Spinal cord (tissue), 10 donors: ENCODE data around the gene TNIP2. TPM values are rescaled to one million over a fixed set of nuclear protein-coding genes. Genes with fewer than 3 reads are reported as not detected.

Experiments used
- DNase-seq, 6 donors: peaks; one replicate each; pipeline versions ENCODE4 v3.0.0 to v3.0.0-alpha.2; 2013 to 2015; ENCODE audit warnings: low spot score in 6 of 6, low read depth in 4 of 6
- H3K27ac ChIP-seq: one replicate; pipeline ENCODE4 v1.5.1; 2013; ENCODE audit warnings: low read depth, low read length, control low read depth
- H3K27me3 ChIP-seq: one replicate; pipeline ENCODE4 v1.6.1; 2013; ENCODE audit warnings: low read length; ENCODE audit not compliant: control insufficient read depth, insufficient read depth
- H3K36me3 ChIP-seq: one replicate; pipeline ENCODE4 v1.6.1; 2013; ENCODE audit warnings: low read length; ENCODE audit not compliant: control insufficient read depth, insufficient read depth
- H3K4me1 ChIP-seq: one replicate; pipeline ENCODE4 v1.6.1; 2013; ENCODE audit warnings: low read length; ENCODE audit not compliant: control insufficient read depth, insufficient read depth
- H3K4me3 ChIP-seq: one replicate; pipeline ENCODE4 v1.5.1; 2013; ENCODE audit warnings: low read depth, low read length, control low read depth
- H3K9me3 ChIP-seq: one replicate; pipeline ENCODE4 v1.6.1; 2013; ENCODE audit warnings: low read length; ENCODE audit not compliant: control insufficient read depth, insufficient read depth
- WGBS: methylation state at CpG from one replicate; pipeline ENCODE4 v1.1.5; 2013; ENCODE audit warnings: missing lambda C conversion rate; ENCODE audit not compliant: insufficient coverage; 5-methylcytosine and 5-hydroxymethylcytosine counted together
- polyA plus RNA-seq, 2 donors: library from polyadenylated mRNA; unstranded; fragments of 120-200 nt; gene quantifications; one replicate each; pipeline ENCODE4 v1.2.1, GENCODE V29; 2013; ENCODE audit not compliant: insufficient read length in 2 of 2
- total RNA-seq, 2 donors: library from RNA; depleted of rRNA in 1 of 2; stranded (reverse); fragments of 120-200 nt in 1 of 2; fragments of >200 nt in 1 of 2; gene quantifications; one replicate each; pipeline versions ENCODE4 v1.2.3 to v1.2.4, GENCODE V29; 2013 to 2014
- donor health status: healthy.

TNIP2 gene
- total and polyA plus RNA-seq, 4 donors = 6.6 to 18.6 (median 17.2) TPM

GRCh38 chr4:2799224-2799911 lies 43.2 kb upstream of the TNIP2 start:
- peaks cover 24% of the 10 kb centered on the region for H3K36me3 ChIP-seq
- H3K27ac ChIP-seq = peak overlapping the region; percentile 64
- no peak overlapping the region for H3K4me3 ChIP-seq
- DNase-seq = no peak
- H3K9me3 ChIP-seq = no peaks in the 10 kb centered on the region
- WGBS = 77% methylated on average over 11 of the region's 14 CpGs
- H3K27me3 ChIP-seq = peaks cover 3% of the 10 kb centered on the region
- H3K4me1 ChIP-seq = peaks cover 88% of the 10 kb centered on the region

- WGBS = 79% methylated on average over 23 of the region's 29 CpGs
- peak overlapping the region; percentile 70 for H3K27ac ChIP-seq
- DNase-seq = peak in 2 of 6 donors; percentile 66 to 85
- H3K36me3 ChIP-seq = peaks cover 21% of the 10 kb centered on the region
- H3K4me3 ChIP-seq = no peak overlapping the region
- H3K4me1 ChIP-seq = peaks cover 92% of the 10 kb centered on the region
- H3K9me3 ChIP-seq = no peaks in the 10 kb centered on the region
- peaks cover 7% of the 10 kb centered on the region for H3K27me3 ChIP-seq
Observed at GRCh38 chr4:2798399-2799223, 42.5 kb upstream of the TNIP2 start.

GRCh38 chr4:2797545-2798305 lies 41.6 kb upstream of the TNIP2 start:
- H3K4me3 ChIP-seq = no peak overlapping the region
- peak overlapping the region; percentile 70 for H3K27ac ChIP-seq
- no peaks in the 10 kb centered on the region for H3K9me3 ChIP-seq
- H3K27me3 ChIP-seq = peaks cover 8% of the 10 kb centered on the region
- DNase-seq = peak in 2 of 6 donors; percentile 12 to 40
- WGBS = 49% methylated on average over 14 of the region's 23 CpGs
- H3K36me3 ChIP-seq = peaks cover 21% of the 10 kb centered on the region
- peaks cover 92% of the 10 kb centered on the region for H3K4me1 ChIP-seq

GRCh38 chr4:2796849-2797544 lies 40.9 kb upstream of the TNIP2 start:
- peaks cover 97% of the 10 kb centered on the region for H3K4me1 ChIP-seq
- peaks cover 8% of the 10 kb centered on the region for H3K27me3 ChIP-seq
- WGBS = 74% methylated on average over 13 of the region's 13 CpGs
- H3K9me3 ChIP-seq = no peaks in the 10 kb centered on the region
- no peak overlapping the region for H3K4me3 ChIP-seq
- peaks cover 21% of the 10 kb centered on the region for H3K36me3 ChIP-seq
- H3K27ac ChIP-seq = peak overlapping the region; percentile 72
- no peak for DNase-seq

- 55% methylated on average over 21 of the region's 27 CpGs for WGBS
- Histone ChIP-seq H3K27ac (peak overlapping the region; percentile 72), H3K36me3 (peaks cover 21% of the 10 kb centered on the region), H3K9me3 (no peaks in the 10 kb centered on the region), H3K4me1 (peaks cover 97% of the 10 kb centered on the region), H3K27me3 (peaks cover 8% of the 10 kb centered on the region), H3K4me3 (no peak overlapping the region)
- DNase-seq = peak in 2 of 6 donors; percentile 44 to 64
Observed at GRCh38 chr4:2795893-2796848, 40.0 kb upstream of the TNIP2 start.

- no peak overlapping the region for H3K4me3 ChIP-seq
- WGBS = 88% methylated on average over 12 of the region's 17 CpGs
- peaks cover 18% of the 10 kb centered on the region for H3K36me3 ChIP-seq
- H3K27ac ChIP-seq = no peak overlapping the region
- H3K4me1 ChIP-seq = peaks cover 90% of the 10 kb centered on the region
- no peak for DNase-seq
- H3K9me3 ChIP-seq = no peaks in the 10 kb centered on the region
- H3K27me3 ChIP-seq = peaks cover 8% of the 10 kb centered on the region
Observed at GRCh38 chr4:2795300-2795892, 39.3 kb upstream of the TNIP2 start.

- peaks cover 8% of the 10 kb centered on the region for H3K27me3 ChIP-seq
- peaks cover 83% of the 10 kb centered on the region for H3K4me1 ChIP-seq
- peaks cover 15% of the 10 kb centered on the region for H3K36me3 ChIP-seq
- H3K9me3 ChIP-seq = no peaks in the 10 kb centered on the region
- 64% methylated on average over 8 of the region's 11 CpGs for WGBS
- no peak overlapping the region for H3K4me3 ChIP-seq
- peak overlapping the region; percentile 57 for H3K27ac ChIP-seq
- peak in 2 of 6 donors; percentile 34 to 79 for DNase-seq
Observed at GRCh38 chr4:2794486-2795299, 38.6 kb upstream of the TNIP2 start.
